Smooth muscle cell (in vitro differentiated cells): Measurements from ENCODE around the gene ABHD6. TPM values are rescaled to one million over a fixed set of nuclear protein-coding genes. Genes with fewer than 3 reads are reported as not detected.

ENCODE experiments used
- DNase-seq: peaks from one replicate; lab custom pipeline; 2025; ENCODE audit not compliant: unreplicated experiment; lab: John Stamatoyannopoulos, UW
- H2AFZ ChIP-seq: fragments of 200-600 bp; sonication (generic); 2 replicates; pipeline ENCODE4 v1.6.0; 2016; ENCODE audit warnings: antibody characterized with exemption, low read depth, mild to moderate bottlenecking
- H3F3A ChIP-seq: fragments of 200-600 bp; sonication (generic); 2 replicates; pipeline ENCODE4 v1.6.0; 2017; ENCODE audit warnings: antibody characterized with exemption, low read depth
- H3K27ac ChIP-seq: fragments of 200-600 bp; sonication (generic); 2 replicates; pipeline ENCODE4 v1.5.1; 2016; ENCODE audit warnings: low read depth, mild to moderate bottlenecking
- H3K27me3 ChIP-seq: fragments of 200-600 bp; sonication (generic); 2 replicates; pipeline ENCODE4 v1.6.1; 2016; ENCODE audit warnings: low read depth, mild to moderate bottlenecking
- H3K36me3 ChIP-seq: fragments of 200-600 bp; sonication (generic); 2 replicates; pipeline ENCODE4 v1.5.1; 2016; ENCODE audit warnings: low read depth
- H3K4me1 ChIP-seq: fragments of 200-600 bp; sonication (generic); 2 replicates; pipeline ENCODE4 v1.5.1; 2016; ENCODE audit warnings: low read depth
- H3K4me2 ChIP-seq: fragments of 200-600 bp; sonication (generic); 2 replicates; pipeline ENCODE4 v1.6.0; 2016; ENCODE audit warnings: mild to moderate bottlenecking
- H3K4me3 ChIP-seq: fragments of 200-600 bp; sonication (generic); 2 replicates; pipeline ENCODE4 v1.5.1; 2016; ENCODE audit warnings: mild to moderate bottlenecking
- H3K79me2 ChIP-seq: fragments of 200-600 bp; sonication (generic); 2 replicates; pipeline ENCODE4 v1.6.0; 2016; ENCODE audit warnings: low read depth, mild to moderate bottlenecking
- H3K9ac ChIP-seq: fragments of 200-600 bp; sonication (generic); 2 replicates; pipeline ENCODE4 v1.6.0; 2016; ENCODE audit warnings: low read depth
- H3K9me3 ChIP-seq: fragments of 200-600 bp; sonication (generic); replicated peaks from 2 replicates; pipeline ENCODE4 v1.5.1; 2016; ENCODE audit warnings: low read depth
- H4K20me1 ChIP-seq: fragments of 200-600 bp; sonication (generic); 2 replicates; pipeline ENCODE4 v1.6.0; 2016; ENCODE audit warnings: low read depth
- CTCF ChIP-seq: fragments of 200-600 bp; sonication (generic); IDR thresholded peaks from 2 replicates; pipeline ENCODE4 v1.5.1; 2017; ENCODE audit warnings: borderline replicate concordance, mild to moderate bottlenecking, antibody characterized with exemption; ENCODE audit not compliant: insufficient read depth, poor library complexity, severe bottlenecking
- WGBS: methylation state at CpG from one replicate; pipeline ENCODE4 v1.1.7; 2016; ENCODE audit warnings: low lambda C conversion rate; 5-methylcytosine and 5-hydroxymethylcytosine counted together
- polyA plus RNA-seq: library from polyadenylated mRNA; unstranded; fragments of >200 nt; fragmentation: Nextera tagmentation; extraction: Ambion mirVana; gene quantifications from 2 replicates; pipeline ENCODE4 v1.2.1, GENCODE V29; 2016
- total RNA-seq: library from RNA; depleted of rRNA; stranded (reverse); fragments of >200 nt; gene quantifications from 2 replicates; pipeline ENCODE4 v1.2.3, GENCODE V29; 2014

Gene ABHD6
- total and polyA plus RNA-seq, 2 experiments from 2014 or later = 3.9 to 7.1 TPM

GRCh38 chr3:58296843-58297242 lies 59.3 kb downstream of the ABHD6 start:
- Histone ChIP-seq H3F3A (no peaks in the 10 kb centered on the region), H3K4me2 (no peak overlapping the region), H4K20me1 (no peaks in the 10 kb centered on the region), H2AFZ (no peak overlapping the region), H3K27ac (no peak overlapping the region), H3K36me3 (no peaks in the 10 kb centered on the region), H3K79me2 (no peaks in the 10 kb centered on the region), H3K4me3 (no peak overlapping the region), H3K9ac (no peak overlapping the region), H3K9me3 (peaks cover 8% of the 10 kb centered on the region), H3K4me1 (no peaks in the 10 kb centered on the region), H3K27me3 (peaks cover 4% of the 10 kb centered on the region)
- 85% methylated on average over 6 of the region's 6 CpGs for WGBS
- no peak for TF ChIP-seq CTCF
- no peak for DNase-seq

- Histone ChIP-seq H3F3A (no peaks in the 10 kb centered on the region), H3K9me3 (peaks cover 8% of the 10 kb centered on the region), H3K9ac (no peak overlapping the region), H3K27ac (no peak overlapping the region), H3K36me3 (no peaks in the 10 kb centered on the region), H3K4me3 (no peak overlapping the region), H3K4me2 (no peak overlapping the region), H3K4me1 (no peaks in the 10 kb centered on the region), H2AFZ (no peak overlapping the region), H3K27me3 (peaks cover 4% of the 10 kb centered on the region), H3K79me2 (no peaks in the 10 kb centered on the region), H4K20me1 (no peaks in the 10 kb centered on the region)
- no peak for TF ChIP-seq CTCF
- WGBS = 89% methylated on average over 3 of the region's 3 CpGs
- no peak for DNase-seq
Measured at GRCh38 chr3:58298190-58298589, 60.6 kb downstream of the ABHD6 start.

- no peak for TF ChIP-seq CTCF
- Histone ChIP-seq H3K36me3 (no peaks in the 10 kb centered on the region), H3K27me3 (peaks cover 4% of the 10 kb centered on the region), H3F3A (no peaks in the 10 kb centered on the region), H3K9ac (no peak overlapping the region), H3K27ac (no peak overlapping the region), H3K4me3 (no peak overlapping the region), H3K9me3 (peaks cover 8% of the 10 kb centered on the region), H3K4me2 (no peak overlapping the region), H4K20me1 (no peaks in the 10 kb centered on the region), H2AFZ (no peak overlapping the region), H3K4me1 (no peaks in the 10 kb centered on the region), H3K79me2 (no peaks in the 10 kb centered on the region)
- 88% methylated on average over 2 of the region's 2 CpGs for WGBS
- no peak for DNase-seq
Measured at GRCh38 chr3:58299075-58299474, 61.5 kb downstream of the ABHD6 start.

- H3K9me3 ChIP-seq = peaks cover 4% of the 10 kb centered on the region
- WGBS = 19% methylated on average over 8 of the region's 8 CpGs
- no peak overlapping the region for H2AFZ ChIP-seq
- H3K4me2 ChIP-seq = no peak overlapping the region
- no peaks in the 10 kb centered on the region for H4K20me1 ChIP-seq
- no peak overlapping the region for H3K27ac ChIP-seq
- H3K36me3 ChIP-seq = no peaks in the 10 kb centered on the region
- no peaks in the 10 kb centered on the region for H3F3A ChIP-seq
- H3K27me3 ChIP-seq = peaks cover 4% of the 10 kb centered on the region
- no peaks in the 10 kb centered on the region for H3K79me2 ChIP-seq
- peak; percentile 75 for TF ChIP-seq CTCF
- DNase-seq = no peak
- no peak overlapping the region for H3K4me3 ChIP-seq
- H3K4me1 ChIP-seq = no peaks in the 10 kb centered on the region
- H3K9ac ChIP-seq = no peak overlapping the region
Measured at GRCh38 chr3:58299839-58300516, 62.4 kb downstream of the ABHD6 start.
